GM12891 (cell line): ENCODE measurements around the gene PLCE1.

Experiments
- PAX5 ChIP-seq: IDR thresholded peaks from 2 replicates; pipeline ENCODE4 v1.6.1; 2011; ENCODE audit warnings: low read length, moderate library complexity, mild to moderate bottlenecking; ENCODE audit not compliant: insufficient read depth, severe bottlenecking
- POLR2A ChIP-seq: IDR thresholded peaks from 2 replicates; pipeline ENCODE4 v1.6.1; 2011; ENCODE audit warnings: low read depth, low read length, control low read depth
- POLR2AphosphoS5 ChIP-seq: IDR thresholded peaks from 2 replicates; pipeline ENCODE4 v1.6.1; 2011; ENCODE audit warnings: low read depth, low read length, control low read depth
- POU2F2 ChIP-seq: IDR thresholded peaks from 2 replicates; pipeline ENCODE4 v1.6.1; 2011; ENCODE audit warnings: low read depth, mild to moderate bottlenecking, control low read depth, low read length, moderate library complexity
- TAF1 ChIP-seq: IDR thresholded peaks from 2 replicates; pipeline ENCODE4 v1.6.1; 2011; ENCODE audit warnings: low read depth, low read length, control low read depth

DNA sequence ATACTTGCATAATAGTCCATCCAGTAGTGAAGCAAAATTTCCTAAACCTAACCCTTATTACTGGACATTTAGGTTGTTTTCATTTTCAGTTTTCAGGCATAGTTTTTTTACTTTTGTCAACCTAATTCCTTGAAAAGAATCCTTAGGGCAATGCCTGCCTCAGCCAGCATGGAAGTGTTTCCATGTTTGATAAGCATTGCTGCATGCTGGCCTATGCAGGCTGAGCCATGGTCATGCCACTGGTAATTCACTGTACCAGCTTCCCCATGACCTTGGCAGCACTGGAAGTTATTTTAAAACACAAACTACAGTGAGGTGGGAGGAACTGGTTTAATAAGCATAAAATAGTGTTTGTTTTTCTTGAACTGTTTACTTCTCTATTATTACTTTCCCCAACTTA, 27.8 kb upstream of the PLCE1 start:
- TF ChIP-seq POLR2A = no peak
- TF ChIP-seq POU2F2 = no peak
- no peak for TF ChIP-seq POLR2AphosphoS5
- no peak for TF ChIP-seq TAF1
- no peak for TF ChIP-seq PAX5
